Mucosa of rectum (tissue), 2 donors: ENCODE data around the gene CD47.

ENCODE experiments used
- H3K27ac ChIP-seq, 2 donors: one replicate each; pipeline ENCODE4 v1.7.0; 2013; ENCODE audit warnings: inconsistent platforms in 2 of 2, low read depth in 2 of 2, low read length in 2 of 2
- H3K27me3 ChIP-seq, 2 donors: one replicate each; pipeline ENCODE4 v1.7.0; 2013; ENCODE audit warnings: low read length in 2 of 2; ENCODE audit not compliant: control insufficient read depth in 2 of 2, insufficient read depth in 2 of 2
- H3K36me3 ChIP-seq, 2 donors: one replicate each; pipeline ENCODE4 v1.7.0; 2013; ENCODE audit warnings: low read length in 2 of 2; ENCODE audit not compliant: control insufficient read depth in 2 of 2, insufficient read depth in 2 of 2
- H3K4me1 ChIP-seq, 2 donors: one replicate each; pipeline ENCODE4 v1.7.0; 2013; ENCODE audit warnings: low read length in 2 of 2, mild to moderate bottlenecking in 1 of 2; ENCODE audit not compliant: control insufficient read depth in 2 of 2, insufficient read depth in 2 of 2
- H3K4me3 ChIP-seq, 2 donors: one replicate each; pipeline ENCODE4 v1.7.0; 2013; ENCODE audit warnings: low read length in 2 of 2
- H3K9ac ChIP-seq, 2 donors: one replicate each; pipeline ENCODE4 v1.7.0; 2013; ENCODE audit warnings: low read length in 2 of 2, low read depth in 1 of 2, mild to moderate bottlenecking in 1 of 2
- H3K9me3 ChIP-seq, 2 donors: one replicate each; pipeline ENCODE4 v1.7.0; 2013; ENCODE audit warnings: low read length in 2 of 2; ENCODE audit not compliant: control insufficient read depth in 2 of 2
- donor health status: healthy.
- donor health status: Normal muscosa, but diverticular disease.

CD47 gene

DNA sequence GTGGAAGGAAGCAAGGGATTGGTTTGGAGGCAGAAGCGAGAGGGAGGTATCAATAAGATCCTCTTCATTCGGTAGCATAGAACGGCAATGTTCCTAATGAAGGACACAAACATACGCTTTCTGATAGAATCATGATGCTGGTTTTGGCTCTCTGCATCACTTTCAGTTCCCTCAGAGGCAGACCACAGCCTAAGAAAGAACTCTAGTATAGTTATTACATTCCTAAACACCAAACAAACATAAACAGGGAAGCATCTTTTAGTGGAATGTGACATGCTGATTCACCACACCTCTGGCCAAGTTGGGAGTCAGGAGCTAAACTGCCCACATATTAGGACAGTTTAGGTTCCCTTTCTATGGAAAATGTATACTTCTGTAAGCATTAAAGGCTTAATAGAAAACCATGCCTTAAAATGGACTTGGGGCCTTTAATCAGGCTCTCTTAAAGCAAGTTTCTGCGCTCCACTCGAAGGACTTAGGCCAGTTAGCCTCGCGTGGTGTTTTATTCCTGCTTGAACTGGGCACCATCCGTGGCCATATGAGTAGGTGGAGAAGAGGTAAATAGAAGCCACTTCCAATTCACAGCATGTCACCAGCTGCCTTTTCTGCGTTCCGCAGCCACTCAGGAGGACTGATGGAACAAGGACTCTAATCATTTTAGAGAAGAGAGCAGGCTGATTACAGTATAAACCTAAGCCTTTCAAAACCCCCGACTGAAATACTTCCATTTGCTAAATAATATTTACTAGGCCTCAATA is 53.7 kb downstream of the CD47 start:
- H3K4me1 ChIP-seq: no peaks in the 10 kb centered on the region
- H3K9me3 ChIP-seq: no peaks in the 10 kb centered on the region
- peaks cover 0 to 2% of the 10 kb centered on the region in 2 donors for H3K36me3 ChIP-seq
- no peaks in the 10 kb centered on the region for H3K27me3 ChIP-seq
- no peak overlapping the region for H3K4me3 ChIP-seq
- no peak overlapping the region for H3K9ac ChIP-seq
- H3K27ac ChIP-seq: no peak overlapping the region

DNA sequence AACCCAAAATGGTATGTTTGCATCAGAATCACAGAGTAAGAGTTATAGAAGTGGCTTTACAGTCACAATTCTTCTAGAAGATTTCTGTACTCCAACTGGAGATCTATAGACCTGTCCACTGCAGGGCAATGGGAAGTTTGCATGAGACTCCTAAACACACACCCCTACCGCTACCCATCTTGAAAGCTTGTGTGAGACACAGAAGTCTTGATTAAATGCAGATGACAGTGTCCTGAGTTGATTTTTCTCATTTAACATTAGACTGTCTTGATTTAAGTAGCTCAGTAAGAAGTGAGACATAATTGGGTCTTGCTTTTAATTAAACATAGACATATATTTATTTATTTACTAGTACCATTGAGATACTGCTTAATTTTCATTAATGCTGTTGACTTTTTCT is 54.4 kb downstream of the CD47 start:
- Histone ChIP-seq H3K27ac (no peak overlapping the region), H3K9me3 (no peaks in the 10 kb centered on the region), H3K4me1 (no peaks in the 10 kb centered on the region), H3K9ac (no peak overlapping the region), H3K4me3 (no peak overlapping the region), H3K36me3 (no peaks in the 10 kb centered on the region), H3K27me3 (no peaks in the 10 kb centered on the region)

DNA sequence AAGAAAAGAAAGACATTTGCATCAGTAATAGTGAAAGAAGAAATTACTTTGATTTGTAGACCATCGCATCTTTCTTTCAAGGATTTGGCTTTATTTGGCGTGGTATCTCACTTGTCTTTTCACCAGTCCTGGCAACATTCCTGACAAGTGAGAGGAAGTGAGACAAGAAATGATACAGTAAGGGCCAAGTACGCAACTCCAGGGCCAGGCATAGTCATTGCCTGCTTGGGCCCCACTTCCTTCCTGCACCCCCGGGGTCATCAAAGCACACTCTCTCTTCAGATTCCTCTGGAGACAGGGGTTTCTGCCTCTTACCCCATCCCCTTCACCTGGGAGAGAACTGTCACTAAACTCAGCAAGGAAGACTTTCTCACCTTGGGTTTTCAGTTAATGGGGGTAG is 55.1 kb downstream of the CD47 start:
- no peaks in the 10 kb centered on the region for H3K9me3 ChIP-seq
- no peak overlapping the region for H3K4me3 ChIP-seq
- no peaks in the 10 kb centered on the region for H3K36me3 ChIP-seq
- H3K27ac ChIP-seq: no peak overlapping the region
- no peak overlapping the region for H3K9ac ChIP-seq
- no peaks in the 10 kb centered on the region for H3K27me3 ChIP-seq
- H3K4me1 ChIP-seq: no peaks in the 10 kb centered on the region

DNA sequence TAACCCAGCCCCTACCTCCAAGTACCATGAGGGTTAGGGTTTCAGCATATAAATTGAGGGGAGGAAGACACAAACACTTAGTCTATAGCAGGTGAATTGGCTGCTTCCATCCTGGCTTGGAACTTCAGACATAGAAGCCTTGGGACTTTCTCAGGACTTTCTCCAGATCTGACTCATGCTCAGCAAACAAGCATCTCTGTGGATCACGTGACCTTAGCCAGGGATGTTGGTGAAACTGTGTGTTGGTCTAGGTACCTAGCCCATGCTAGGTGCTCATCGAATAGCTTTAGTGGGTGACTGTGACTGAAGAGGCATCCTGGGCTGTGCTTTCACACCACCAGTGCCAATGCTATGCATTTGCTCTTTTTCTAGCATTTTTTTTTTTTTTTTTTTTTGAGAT is 58.9 kb downstream of the CD47 start:
- Histone ChIP-seq H3K9me3 (no peaks in the 10 kb centered on the region), H3K4me1 (no peaks in the 10 kb centered on the region), H3K36me3 (no peaks in the 10 kb centered on the region), H3K4me3 (no peak overlapping the region), H3K27ac (no peak overlapping the region), H3K27me3 (no peaks in the 10 kb centered on the region), H3K9ac (no peak overlapping the region)

DNA sequence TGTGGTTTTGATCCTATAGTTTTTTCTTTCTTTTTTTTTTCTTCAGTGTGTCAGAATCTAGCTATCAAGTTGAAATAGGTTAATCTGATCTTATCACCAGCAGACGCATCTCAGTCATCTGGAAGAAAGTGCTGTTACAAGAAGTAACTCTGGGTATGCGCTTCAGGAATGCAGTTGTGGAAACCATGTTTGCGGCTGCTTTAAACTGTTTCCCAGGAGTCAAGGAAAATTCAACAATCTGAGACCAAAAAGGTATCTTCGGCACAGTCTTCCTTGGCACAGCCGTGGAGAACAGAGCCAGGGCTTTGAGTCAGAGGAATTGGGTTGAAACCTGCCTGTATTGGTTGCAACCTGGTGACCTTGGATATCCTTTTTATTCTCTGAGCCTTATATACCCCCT is 59.9 kb downstream of the CD47 start:
- H3K27ac ChIP-seq: no peak overlapping the region
- no peaks in the 10 kb centered on the region for H3K9me3 ChIP-seq
- H3K36me3 ChIP-seq: no peaks in the 10 kb centered on the region
- H3K4me3 ChIP-seq: no peak overlapping the region
- no peaks in the 10 kb centered on the region for H3K27me3 ChIP-seq
- no peaks in the 10 kb centered on the region for H3K4me1 ChIP-seq
- no peak overlapping the region for H3K9ac ChIP-seq

DNA sequence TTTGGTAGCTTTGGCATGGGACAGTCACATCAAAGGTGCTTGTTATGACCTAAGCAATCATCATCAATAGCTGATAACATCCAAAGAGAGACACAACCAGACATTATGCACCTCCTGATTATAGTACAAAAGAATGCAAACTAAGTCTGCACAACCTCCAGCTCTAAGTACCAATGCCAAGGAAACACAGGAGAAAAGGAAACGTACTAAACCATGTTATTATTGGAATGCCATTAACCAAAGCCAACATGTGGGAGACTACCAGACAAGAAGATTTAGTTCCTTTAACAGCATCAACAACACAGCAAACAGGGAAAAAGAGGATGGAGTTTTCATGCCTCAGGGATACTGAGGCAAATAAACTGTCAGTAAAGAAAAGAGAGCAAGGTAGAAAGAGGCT is 61.4 kb downstream of the CD47 start:
- no peaks in the 10 kb centered on the region for H3K36me3 ChIP-seq
- no peak overlapping the region for H3K9ac ChIP-seq
- no peaks in the 10 kb centered on the region for H3K9me3 ChIP-seq
- no peaks in the 10 kb centered on the region for H3K4me1 ChIP-seq
- H3K27me3 ChIP-seq: no peaks in the 10 kb centered on the region
- H3K27ac ChIP-seq: no peak overlapping the region
- H3K4me3 ChIP-seq: no peak overlapping the region

DNA sequence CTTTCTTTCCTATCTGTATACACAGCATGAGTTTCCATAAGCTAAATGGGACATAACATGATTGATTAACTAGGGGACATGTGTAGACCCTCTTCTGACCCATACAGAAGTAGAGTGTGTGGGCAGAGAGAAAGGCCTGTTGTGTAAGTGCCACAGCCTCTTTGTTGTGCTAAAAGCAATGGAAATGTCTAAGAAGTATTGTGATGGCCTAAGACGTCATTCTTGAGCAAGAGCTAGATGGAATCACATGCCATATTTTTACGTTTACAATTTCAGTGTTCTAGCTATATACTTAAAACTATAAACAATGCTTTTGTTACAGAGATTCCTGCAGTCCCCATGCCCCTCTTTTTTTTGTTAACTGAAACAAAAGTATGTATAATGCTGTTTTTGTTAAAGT is 61.9 kb downstream of the CD47 start:
- no peaks in the 10 kb centered on the region for H3K4me1 ChIP-seq
- H3K36me3 ChIP-seq: no peaks in the 10 kb centered on the region
- no peak overlapping the region for H3K27ac ChIP-seq
- H3K27me3 ChIP-seq: no peaks in the 10 kb centered on the region
- no peak overlapping the region for H3K9ac ChIP-seq
- no peak overlapping the region for H3K4me3 ChIP-seq
- no peaks in the 10 kb centered on the region for H3K9me3 ChIP-seq

DNA sequence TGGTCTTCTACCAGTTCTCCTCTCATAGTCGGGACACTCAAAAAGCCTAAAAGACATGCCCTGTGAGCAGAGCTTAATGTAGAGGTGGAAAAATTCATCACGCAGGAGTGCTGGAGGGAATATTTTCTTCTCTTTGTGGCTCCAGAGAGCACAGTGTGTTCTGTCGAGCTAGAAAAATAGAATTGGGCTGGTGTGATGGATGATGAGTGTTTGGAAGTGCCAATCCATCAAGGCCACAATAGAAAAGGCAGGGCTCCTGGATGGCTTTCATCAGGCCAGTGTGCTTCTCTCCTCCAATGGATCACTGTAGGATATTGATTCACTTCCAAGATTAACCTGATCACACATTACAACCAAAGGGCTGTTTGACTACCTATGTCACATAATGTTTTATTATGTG is 65.7 kb downstream of the CD47 start:
- Histone ChIP-seq H3K27me3 (no peaks in the 10 kb centered on the region), H3K27ac (no peak overlapping the region), H3K9ac (no peak overlapping the region), H3K36me3 (no peaks in the 10 kb centered on the region), H3K9me3 (no peaks in the 10 kb centered on the region), H3K4me1 (no peaks in the 10 kb centered on the region), H3K4me3 (no peak overlapping the region)

DNA sequence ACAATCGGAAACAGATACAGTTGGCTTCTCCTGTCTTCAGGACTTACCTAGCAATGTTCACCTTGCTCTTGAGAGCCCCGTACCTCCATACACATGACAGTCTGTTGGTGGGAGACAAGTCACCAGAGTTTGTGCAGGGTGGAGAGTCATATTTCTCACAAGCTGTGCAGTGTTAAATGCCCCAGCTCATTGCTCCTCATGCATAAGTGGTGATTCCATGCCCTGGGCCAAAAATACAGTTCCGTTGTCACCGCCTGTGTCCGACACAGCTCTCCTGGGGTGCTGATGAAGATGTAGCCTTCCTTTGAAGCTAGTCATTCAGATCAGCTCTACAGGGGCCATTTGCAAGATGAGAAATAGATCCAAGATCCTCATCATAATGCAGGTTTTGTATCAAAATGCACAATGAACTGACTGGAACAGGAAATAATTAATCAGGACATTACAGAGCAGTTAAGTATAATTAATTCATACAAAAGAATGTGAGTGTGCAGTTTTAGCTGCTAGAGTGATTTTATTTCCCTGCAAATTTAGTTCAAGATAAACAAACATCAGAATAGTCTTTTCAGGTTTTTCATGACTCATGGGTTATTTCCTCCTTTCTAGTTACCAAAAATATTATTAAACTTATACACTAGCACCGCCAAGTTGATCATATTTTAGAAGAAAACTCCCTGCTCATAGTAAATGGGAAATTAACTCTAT is 66.5 kb downstream of the CD47 start:
- no peak overlapping the region for H3K9ac ChIP-seq
- no peaks in the 10 kb centered on the region for H3K4me1 ChIP-seq
- H3K4me3 ChIP-seq: no peak overlapping the region
- no peaks in the 10 kb centered on the region for H3K36me3 ChIP-seq
- no peaks in the 10 kb centered on the region for H3K9me3 ChIP-seq
- H3K27me3 ChIP-seq: no peaks in the 10 kb centered on the region
- H3K27ac ChIP-seq: no peak overlapping the region

DNA sequence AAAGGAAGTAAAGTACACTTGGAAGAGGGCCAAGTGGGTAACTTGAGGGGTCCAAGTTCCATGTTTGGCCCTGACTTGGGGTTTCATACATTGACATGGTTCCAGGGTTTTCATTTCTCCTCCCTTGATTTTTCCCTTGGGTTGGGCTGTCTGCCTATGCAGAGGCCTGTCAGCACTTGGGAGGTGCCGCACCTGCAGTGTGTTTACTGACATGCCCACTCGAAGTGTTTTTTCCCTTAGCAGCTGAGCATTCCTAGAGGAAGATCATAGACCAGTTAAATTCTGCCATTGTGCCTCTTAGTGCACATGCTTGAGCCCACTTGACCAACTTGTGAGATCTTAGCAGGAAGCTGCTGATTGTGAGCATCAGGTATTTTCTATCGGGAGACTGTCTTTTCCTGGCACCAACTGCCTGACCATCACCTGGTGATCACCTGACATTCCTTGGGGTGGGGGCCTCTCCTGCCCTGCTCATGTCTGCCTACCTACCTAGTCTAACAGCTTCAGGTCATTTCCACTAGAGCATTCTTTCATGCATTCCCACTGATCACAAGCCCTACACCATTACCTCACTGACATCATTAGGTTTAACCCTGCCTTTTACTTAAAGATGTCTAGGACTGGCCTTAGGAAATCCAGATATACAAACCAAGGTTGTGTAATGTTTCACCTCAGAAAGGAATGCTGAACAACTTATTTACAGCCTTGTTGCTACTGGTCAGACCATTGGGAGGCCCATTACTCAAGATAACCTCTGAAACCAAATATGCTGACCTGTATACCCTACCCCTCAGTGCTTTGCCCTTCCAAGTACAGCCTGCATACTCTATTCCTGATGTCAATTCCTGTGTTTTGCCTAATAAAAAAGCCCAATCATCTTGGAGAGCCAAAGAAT is 68.3 kb downstream of the CD47 start:
- Histone ChIP-seq H3K4me1 (no peaks in the 10 kb centered on the region), H3K27me3 (no peaks in the 10 kb centered on the region), H3K4me3 (no peak overlapping the region), H3K9me3 (no peaks in the 10 kb centered on the region), H3K36me3 (no peaks in the 10 kb centered on the region), H3K9ac (no peak overlapping the region), H3K27ac (no peak overlapping the region)
